A673 (cell line): ENCODE data around the gene GALNT10. TPM values are rescaled to one million over a fixed set of nuclear protein-coding genes. Genes with fewer than 3 reads are reported as not detected.

Experiments used
- BruUV-seq: library from RNA; stranded (reverse); fragments of 400-500 nt; replicated peaks from 2 replicates; lab custom pipeline; 2021; lab: Mats Ljungman, UMichigan
- CTCF ChIA-PET: fragments of 300-600 bp; sonication (Branson Sonifier 250); formaldehyde crosslinking; loops from one replicate; lab custom pipeline; 2022; ENCODE audit warnings: antibody characterized with exemption; lab: Charles Lee
- POLR2A ChIA-PET: fragments of 300-600 bp; sonication (Branson Sonifier 250); formaldehyde crosslinking; loops from one replicate; lab custom pipeline; 2022; ENCODE audit warnings: antibody characterized with exemption; ENCODE audit not compliant: low non-redundant PET; lab: Charles Lee
- DNase-seq: peaks from one replicate; pipeline ENCODE4 v3.0.0-alpha.2; 2015; ENCODE audit warnings: low spot score
- H3K27ac ChIP-seq: fragments of 200-600 bp; sonication (generic); 2 replicates; pipeline ENCODE4 v1.5.1; 2016; ENCODE audit warnings: mixed run types, low read depth, mild to moderate bottlenecking, mixed read lengths, antibody characterized with exemption, low read length; ENCODE audit not compliant: poor library complexity, severe bottlenecking
- H3K27me3 ChIP-seq: fragments of 200-600 bp; sonication (generic); replicated peaks from 2 replicates; pipeline ENCODE4 v1.6.1; 2017; ENCODE audit warnings: mixed run types, low read depth, mild to moderate bottlenecking, mixed read lengths, antibody characterized with exemption, low read length; ENCODE audit not compliant: insufficient read depth, poor library complexity
- H3K36me3 ChIP-seq: fragments of 200-600 bp; sonication (generic); 2 replicates; pipeline ENCODE4 v1.6.1; 2016; ENCODE audit warnings: mixed run types, mild to moderate bottlenecking, mixed read lengths, antibody characterized with exemption, low read length; ENCODE audit not compliant: insufficient read depth, poor library complexity, severe bottlenecking
- H3K4me1 ChIP-seq: fragments of 200-600 bp; sonication (generic); 2 replicates; pipeline ENCODE4 v1.6.1; 2017; ENCODE audit warnings: mixed run types, mild to moderate bottlenecking, mixed read lengths, antibody characterized with exemption, low read length; ENCODE audit not compliant: insufficient read depth, poor library complexity, severe bottlenecking
- H3K4me3 ChIP-seq: fragments of 200-600 bp; sonication (generic); 2 replicates; pipeline ENCODE4 v1.5.1; 2016; ENCODE audit warnings: low read depth, mixed run types, mild to moderate bottlenecking, mixed read lengths, low read length; ENCODE audit not compliant: poor library complexity, severe bottlenecking
- H3K9me3 ChIP-seq: fragments of 200-600 bp; sonication (generic); 2 replicates; pipeline ENCODE4 v1.6.1; 2016; ENCODE audit warnings: mixed run types, low read depth, mild to moderate bottlenecking, mixed read lengths, antibody characterized with exemption, low read length; ENCODE audit not compliant: poor library complexity, severe bottlenecking
- CTCF ChIP-seq: fragments of 300-800, 200-600 bp; sonication (generic); conservative IDR thresholded peaks from 2 replicates; pipeline ENCODE4 v1.5.1; 2017; ENCODE audit warnings: low read depth, mild to moderate bottlenecking, antibody characterized with exemption, low read length, moderate library complexity, mixed read lengths
- EZH2 ChIP-seq: fragments of 200-600 bp; sonication (generic); IDR thresholded peaks from 2 replicates; pipeline ENCODE4 v1.6.1; 2017; ENCODE audit warnings: borderline replicate concordance, low read depth, mild to moderate bottlenecking, mixed read lengths, antibody characterized with exemption, low read length; ENCODE audit not compliant: poor library complexity, severe bottlenecking
- intact Hi-C: fragments of 100-400 bp; cut with micrococcal nuclease; formaldehyde crosslinking; loops from one replicate; pipeline ENCODE4 v1.10.0; 2022; ENCODE audit not compliant: unreplicated experiment
- total RNA-seq: library from RNA; stranded (reverse); gene quantifications from 2 replicates; pipeline ENCODE4 v1.2.3, GENCODE V29; 2021

The GALNT10 gene
- total RNA-seq, 1 experiment from 2014 or later = 17.9 TPM

DNA sequence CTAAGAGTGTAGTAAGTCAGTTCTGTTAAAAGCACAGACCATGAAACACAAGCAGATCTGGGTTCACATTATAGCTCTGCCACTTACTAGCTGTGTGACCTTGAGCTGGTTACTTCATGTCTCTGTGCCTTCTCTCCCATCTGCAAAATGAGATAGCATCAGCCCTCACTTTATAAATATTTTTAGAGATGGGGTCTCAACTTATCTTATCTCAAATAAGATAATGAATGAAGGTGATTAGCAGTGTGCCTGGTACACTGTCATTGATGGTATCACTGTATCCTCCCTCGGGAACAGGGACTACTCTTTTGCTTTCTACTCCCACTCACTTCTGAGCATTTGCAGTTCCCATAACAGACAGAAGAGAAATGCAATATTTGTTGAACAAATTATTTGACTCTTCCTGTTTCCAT is 52.4 kb downstream of the GALNT10 start:
- H3K27ac ChIP-seq = no peak overlapping the region
- ChIA-PET CTCF (no interaction called here), POLR2A (no interaction called here)
- TF ChIP-seq EZH2 (no peak), CTCF (no peak)
- no peaks in the 10 kb centered on the region for H3K4me1 ChIP-seq
- H3K27me3 ChIP-seq = no peaks in the 10 kb centered on the region
- H3K9me3 ChIP-seq = no peaks in the 10 kb centered on the region
- BruUV-seq = no TSS peak
- no peak for DNase-seq
- H3K4me3 ChIP-seq = no peak overlapping the region
- H3K36me3 ChIP-seq = no peaks in the 10 kb centered on the region
- intact Hi-C loops = no loop called here

DNA sequence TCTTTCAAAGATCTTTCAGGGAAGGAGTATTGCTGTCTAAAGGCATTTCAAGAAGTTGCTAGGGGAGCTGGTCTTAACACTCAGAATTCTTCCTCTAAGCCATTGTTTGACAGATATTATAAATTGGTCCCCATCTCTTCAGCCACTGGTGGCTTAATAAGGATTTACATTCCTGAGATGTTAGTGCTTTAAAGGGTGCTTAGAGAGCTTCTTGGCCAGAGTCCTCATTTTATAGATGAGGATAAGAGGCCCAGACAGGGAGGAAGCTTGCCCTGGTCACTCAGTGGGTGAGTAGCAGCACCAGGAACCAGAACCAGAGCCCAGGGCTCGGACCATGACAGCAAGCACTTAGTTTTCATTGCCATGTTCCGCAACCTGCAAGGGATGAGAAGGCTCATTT is 53.2 kb downstream of the GALNT10 start:
- POLR2A ChIA-PET = no interaction called here
- BruUV-seq = no TSS peak
- CTCF ChIA-PET = no interaction called here

GRCh38 chr5:154244476-154244875 is 53.9 kb downstream of the GALNT10 start:
- no peaks in the 10 kb centered on the region for H3K36me3 ChIP-seq
- H3K4me1 ChIP-seq = no peaks in the 10 kb centered on the region
- no peak overlapping the region for H3K4me3 ChIP-seq
- POLR2A ChIA-PET = no interaction called here
- no peak for DNase-seq
- TF ChIP-seq CTCF = no peak
- TF ChIP-seq EZH2 = no peak
- CTCF ChIA-PET = no interaction called here
- H3K27ac ChIP-seq = no peak overlapping the region
- H3K9me3 ChIP-seq = no peaks in the 10 kb centered on the region
- BruUV-seq = no TSS peak
- intact Hi-C loops = no loop called here
- H3K27me3 ChIP-seq = no peaks in the 10 kb centered on the region

More for the DNA sequence above, 53.2 kb downstream of the GALNT10 start:
- no peak for TF ChIP-seq EZH2
- TF ChIP-seq CTCF = no peak
- intact Hi-C loops = no loop called here
- no peak for DNase-seq
- Histone ChIP-seq H3K4me3 (no peak overlapping the region), H3K27me3 (no peaks in the 10 kb centered on the region), H3K4me1 (no peaks in the 10 kb centered on the region), H3K36me3 (no peaks in the 10 kb centered on the region), H3K27ac (no peak overlapping the region), H3K9me3 (no peaks in the 10 kb centered on the region)
